ENCODE results near the gene PSMD2. TPM values are rescaled to one million over a fixed set of nuclear protein-coding genes. Genes with fewer than 3 reads are reported as not detected.

PSMD2 gene
- total and polyA plus RNA-seq, 2 of the 8 experiments (the other 6 are each of a cell fraction or from before 2014, with no cell fraction given), result 350 to 363 TPM

GRCh38 chr3:184298759-184299487 is at the start of gene PSMD2 (continued):
- TF ChIP-seq RBBP5 (IDR thresholded peaks at IDR 0.05; ENCODE audit: borderline replicate concordance, low read depth, low read length) (no peak), CEBPB (IDR thresholded peaks at IDR 0.05; ENCODE audit: low read depth, low read length) (no peak), TEAD4 (IDR thresholded peaks at IDR 0.05; ENCODE audit: low read depth, low read length) (no peak), CBX8 (IDR thresholded peaks at IDR 0.05; ENCODE audit: borderline replicate concordance, low read depth, low read length) (no peak), CTBP2 (IDR thresholded peaks at IDR 0.05; ENCODE audit: borderline replicate concordance, insufficient read depth, insufficient read length, low read length) (no peak), EGR1 (IDR thresholded peaks at IDR 0.05; ENCODE audit: borderline replicate concordance, low read depth, low read length) (peak; percentile 20; the same call in 1 of the 2 replicates), BCL11A (IDR thresholded peaks at IDR 0.05; ENCODE audit: low read depth in 2 of 2, low read length in 2 of 2) (no peak), JUN (IDR thresholded peaks at IDR 0.05; ENCODE audit: low read depth, low read length) (no peak), SRF (IDR thresholded peaks at IDR 0.05; ENCODE audit: low read depth, low read length) (no peak), MAFK (IDR thresholded peaks at IDR 0.05; ENCODE audit: low read depth, low read length) (no peak), ASH2L (IDR thresholded peaks at IDR 0.05; ENCODE audit: low read length) (peak; percentile 58), TCF12 (IDR thresholded peaks at IDR 0.05; ENCODE audit: low read depth, low read length) (no peak), SIX5 (IDR thresholded peaks at IDR 0.05; ENCODE audit: low read depth, low read length) (peak; percentile 47), TAF1 (IDR thresholded peaks at IDR 0.05; ENCODE audit: low read depth, low read length) (peak; percentile 91), BRCA1 (IDR thresholded peaks at IDR 0.05; ENCODE audit: low read depth, low read length) (peak; percentile 77), HDAC2 (IDR thresholded peaks at IDR 0.05; ENCODE audit: borderline replicate concordance in 1 of 2, low read depth in 2 of 2, low read length in 2 of 2) (no peak), SIN3A (conservative IDR thresholded peaks at IDR 0.05 in 1 of 2, IDR thresholded peaks at IDR 0.05 in 1 of 2; ENCODE audit: low read depth in 1 of 2, low read length in 2 of 2) (no peak), ATF2 (IDR thresholded peaks at IDR 0.05; ENCODE audit: low read length) (no peak), POLR2A (IDR thresholded peaks at IDR 0.05; ENCODE audit: control extremely low read depth in 1 of 2, low read depth in 2 of 2, low read length in 2 of 2) (peak; percentile 80 to 83), TAF7 (optimal IDR thresholded peaks at IDR 0.05; ENCODE audit: borderline replicate concordance, low read depth, low read length) (peak; percentile 43), CHD2 (IDR thresholded peaks at IDR 0.05; ENCODE audit: low read length) (peak; percentile 92), RAD21 (IDR thresholded peaks at IDR 0.05 in 1 of 2, conservative IDR thresholded peaks at IDR 0.05 in 1 of 2; ENCODE audit: low read depth in 2 of 2, low read length in 2 of 2) (no peak), SUZ12 (IDR thresholded peaks at IDR 0.05; ENCODE audit: low read length) (no peak)

Measured in H1 (cell line).